ENCODE results near the gene ACSM2A.

- no peak for TF ChIP-seq POLR2A (IDR thresholded peaks at IDR 0.05)
- TF ChIP-seq, protein P1, sequence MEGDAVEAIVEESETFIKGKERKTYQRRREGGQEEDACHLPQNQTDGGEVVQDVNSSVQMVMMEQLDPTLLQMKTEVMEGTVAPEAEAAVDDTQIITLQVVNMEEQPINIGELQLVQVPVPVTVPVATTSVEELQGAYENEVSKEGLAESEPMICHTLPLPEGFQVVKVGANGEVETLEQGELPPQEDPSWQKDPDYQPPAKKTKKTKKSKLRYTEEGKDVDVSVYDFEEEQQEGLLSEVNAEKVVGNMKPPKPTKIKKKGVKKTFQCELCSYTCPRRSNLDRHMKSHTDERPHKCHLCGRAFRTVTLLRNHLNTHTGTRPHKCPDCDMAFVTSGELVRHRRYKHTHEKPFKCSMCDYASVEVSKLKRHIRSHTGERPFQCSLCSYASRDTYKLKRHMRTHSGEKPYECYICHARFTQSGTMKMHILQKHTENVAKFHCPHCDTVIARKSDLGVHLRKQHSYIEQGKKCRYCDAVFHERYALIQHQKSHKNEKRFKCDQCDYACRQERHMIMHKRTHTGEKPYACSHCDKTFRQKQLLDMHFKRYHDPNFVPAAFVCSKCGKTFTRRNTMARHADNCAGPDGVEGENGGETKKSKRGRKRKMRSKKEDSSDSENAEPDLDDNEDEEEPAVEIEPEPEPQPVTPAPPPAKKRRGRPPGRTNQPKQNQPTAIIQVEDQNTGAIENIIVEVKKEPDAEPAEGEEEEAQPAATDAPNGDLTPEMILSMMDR (IDR thresholded peaks at IDR 0.05): no peak
These were observed 59.0 kb downstream of the ACSM2A start for GRCh38 chr16:20510323-20510722.

All from uterus (tissue), 2 donors.